ENCODE measurements around the gene TRPM2.

GRCh38 chr21:44354775-44355771 lies 1.7 kb downstream of the TRPM2 start:
- TF ChIP-seq CTCF (conservative IDR thresholded peaks at IDR 0.05): no peak
- TF ChIP-seq EZH2 (IDR thresholded peaks at IDR 0.05; ENCODE audit: low read depth): no peak
